GM21723 (cell line): ENCODE measurements around the gene CPLANE2.

Source experiments
- ATAC-seq: cut with Tn5 transposase; IDR thresholded peaks from one replicate; pipeline ENCODE4 v1.9.1; 2021; ENCODE audit warnings: mild to moderate bottlenecking, moderate library complexity; ENCODE audit not compliant: unreplicated experiment

The CPLANE2 gene

GRCh38 chr1:16191916-16192546, 45.0 kb downstream of the CPLANE2 start:
- no peak for ATAC-seq

- ATAC-seq = no peak
Measured at GRCh38 chr1:16191309-16191708, 45.7 kb downstream of the CPLANE2 start.

GRCh38 chr1:16189921-16190621, 46.9 kb downstream of the CPLANE2 start:
- ATAC-seq = no peak

GRCh38 chr1:16189003-16189402, 48.0 kb downstream of the CPLANE2 start:
- no peak for ATAC-seq

GRCh38 chr1:16187748-16188401, 49.1 kb downstream of the CPLANE2 start:
- no peak for ATAC-seq

- ATAC-seq = no peak
Measured at GRCh38 chr1:16186655-16187235, 50.2 kb downstream of the CPLANE2 start.

- ATAC-seq = no peak
Measured at GRCh38 chr1:16184557-16185303, 52.3 kb downstream of the CPLANE2 start.

GRCh38 chr1:16183765-16184556, 53.0 kb downstream of the CPLANE2 start:
- no peak for ATAC-seq

- no peak for ATAC-seq
Measured at GRCh38 chr1:16183179-16183578, 53.8 kb downstream of the CPLANE2 start.

GRCh38 chr1:16181887-16182719, 54.9 kb downstream of the CPLANE2 start:
- ATAC-seq = no peak
